Hepatic stellate cell (primary cell): Measurements from ENCODE around the gene ADCY9.
A peak's percentile ranks its signal among the peaks of the same experiment; 100 is the strongest.

Source experiments
- DNase-seq: peaks from one replicate; pipeline ENCODE4 v3.0.0; 2011; ENCODE audit warnings: low spot score

Gene ADCY9

GRCh38 chr16:4028144-4028543 is 88.1 kb downstream of the ADCY9 start:
- DNase-seq, result no peak

- no peak for DNase-seq
Measured at GRCh38 chr16:4026854-4027253, 89.4 kb downstream of the ADCY9 start.

- no peak for DNase-seq
Measured at GRCh38 chr16:4025428-4025827, 90.8 kb downstream of the ADCY9 start.

DNA sequence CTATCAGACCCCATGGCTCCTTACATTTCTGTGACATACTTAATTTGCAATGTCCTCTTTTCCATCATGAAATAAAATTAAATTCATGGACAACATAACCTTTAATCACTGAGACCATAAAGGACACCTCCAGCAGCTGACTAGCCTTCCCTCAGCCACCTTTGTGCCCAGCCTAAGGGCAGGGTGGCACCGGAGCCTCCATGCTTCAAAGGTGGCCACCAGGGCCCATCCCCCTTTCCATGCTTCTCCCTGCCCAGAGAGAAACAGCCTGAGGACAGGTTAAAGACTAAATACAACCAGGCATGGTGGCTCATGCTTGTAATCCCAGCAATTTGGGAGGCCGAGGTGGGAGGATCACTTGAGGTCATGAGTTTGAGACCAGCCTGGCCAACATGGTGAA is 94.3 kb downstream of the ADCY9 start:
- DNase-seq, result no peak

DNA sequence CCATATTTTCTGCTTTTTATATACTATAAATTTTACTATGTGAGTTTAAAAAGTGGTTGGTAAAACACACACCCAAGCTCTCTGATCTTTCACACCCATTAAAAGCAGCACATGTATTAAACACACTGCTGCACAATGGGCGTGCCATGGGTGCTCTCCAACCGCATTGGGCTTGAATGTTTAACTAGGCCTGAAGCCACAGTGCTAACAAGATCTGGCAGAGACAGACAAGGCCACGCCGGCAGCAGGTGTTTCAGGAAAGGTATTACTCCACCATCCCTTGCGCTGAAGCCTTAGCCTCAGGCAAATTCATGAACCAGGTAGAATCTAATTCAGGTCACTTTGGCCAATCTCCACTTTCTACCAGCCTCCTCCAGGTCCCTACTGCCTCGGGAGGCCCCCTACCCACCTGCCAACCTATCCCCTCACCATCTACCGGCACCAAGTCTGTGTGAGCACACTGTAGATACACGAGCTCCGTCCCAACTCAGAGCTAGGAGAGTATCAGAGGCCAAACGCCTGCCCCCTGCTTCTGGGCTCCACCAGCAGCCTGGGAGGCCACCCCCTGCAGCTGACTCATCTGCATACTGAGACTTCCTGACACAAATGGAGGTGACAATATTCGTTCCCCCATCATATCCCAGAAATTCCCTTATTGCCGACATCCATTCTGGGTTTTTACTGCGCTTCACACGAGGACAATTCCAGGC is 95.0 kb downstream of the ADCY9 start:
- DNase-seq, result no peak

DNA sequence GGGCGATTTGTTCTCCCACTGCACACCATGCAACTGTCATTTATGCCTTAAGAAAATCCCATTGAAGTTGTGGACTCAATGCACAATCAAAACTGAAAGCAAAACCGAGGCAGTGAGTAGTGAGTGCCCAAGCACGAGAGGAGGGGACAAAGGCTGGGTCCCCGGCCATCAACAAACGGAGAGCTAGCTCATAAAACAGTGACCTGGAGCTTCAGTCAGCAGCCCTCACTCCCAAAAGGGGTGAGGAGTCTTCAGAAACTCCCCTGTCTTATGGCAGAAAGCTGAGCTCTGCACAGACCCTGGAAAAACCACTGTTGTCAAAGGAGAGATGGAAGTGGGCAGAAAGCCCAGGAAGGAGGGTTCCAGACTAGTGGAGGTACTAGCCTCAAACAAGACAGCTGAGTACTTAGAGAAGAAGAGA is 96.9 kb downstream of the ADCY9 start:
- DNase-seq, result peak; percentile 78

DNA sequence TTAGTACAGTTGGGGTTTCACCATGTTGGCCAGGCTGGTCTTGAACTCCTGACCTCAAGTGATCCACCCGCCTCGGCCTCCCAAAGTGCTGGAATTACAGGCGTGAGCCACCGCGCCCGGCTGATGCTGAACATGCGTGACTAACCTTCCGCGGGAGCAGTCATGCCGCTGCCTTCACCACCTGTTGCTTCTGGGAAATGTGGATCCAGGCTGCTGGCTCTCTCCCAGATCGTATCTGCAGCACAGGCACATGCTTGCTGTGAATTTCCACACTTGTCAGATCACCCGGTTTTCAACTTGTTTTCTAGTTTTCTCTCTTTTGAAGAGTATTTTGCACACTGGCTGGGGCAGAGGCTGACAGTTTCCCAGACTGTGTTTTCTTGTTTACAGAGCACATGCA is 97.9 kb downstream of the ADCY9 start:
- peak; percentile 12 for DNase-seq

- DNase-seq, result no peak
Measured at GRCh38 chr16:4017807-4018206, 98.4 kb downstream of the ADCY9 start.

GRCh38 chr16:4016658-4017057 is 99.6 kb downstream of the ADCY9 start:
- no peak for DNase-seq

GRCh38 chr16:4016005-4016352 is 100.3 kb downstream of the ADCY9 start:
- DNase-seq, result no peak

DNA sequence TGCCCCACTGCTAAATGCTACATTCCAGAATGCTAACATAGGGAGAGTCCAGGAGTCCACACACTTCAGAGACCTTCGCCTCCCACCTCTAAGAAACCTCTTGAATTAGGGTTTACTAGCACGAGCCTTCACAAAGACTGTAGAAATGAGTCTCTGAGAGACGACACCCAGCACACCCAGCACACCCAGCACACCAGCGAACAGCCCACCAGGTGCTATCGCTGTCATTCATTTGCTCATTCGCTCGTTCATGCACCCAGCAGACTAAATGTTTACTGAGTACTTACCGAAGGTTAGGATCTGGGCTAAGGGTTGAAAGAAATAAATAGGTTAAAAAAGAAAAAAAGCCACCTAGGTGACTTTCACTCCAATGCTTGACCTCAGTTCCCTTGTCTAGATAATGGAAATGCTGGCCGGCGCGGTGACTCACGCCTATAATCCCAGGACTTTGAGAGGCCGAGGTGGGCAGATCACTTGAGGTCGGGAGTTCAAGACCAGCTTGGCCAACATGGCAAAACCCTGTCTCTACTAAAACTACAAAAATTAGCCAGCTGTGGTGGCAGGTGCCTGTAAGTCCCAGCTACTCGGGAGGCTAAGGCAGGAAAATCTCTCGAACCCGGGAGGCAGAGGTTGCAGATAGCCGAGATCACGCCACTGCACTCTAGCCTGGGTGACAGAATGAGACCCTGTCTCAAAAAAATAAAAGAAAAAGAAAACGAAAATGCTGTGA is 100.8 kb downstream of the ADCY9 start:
- DNase-seq, result no peak

DNA sequence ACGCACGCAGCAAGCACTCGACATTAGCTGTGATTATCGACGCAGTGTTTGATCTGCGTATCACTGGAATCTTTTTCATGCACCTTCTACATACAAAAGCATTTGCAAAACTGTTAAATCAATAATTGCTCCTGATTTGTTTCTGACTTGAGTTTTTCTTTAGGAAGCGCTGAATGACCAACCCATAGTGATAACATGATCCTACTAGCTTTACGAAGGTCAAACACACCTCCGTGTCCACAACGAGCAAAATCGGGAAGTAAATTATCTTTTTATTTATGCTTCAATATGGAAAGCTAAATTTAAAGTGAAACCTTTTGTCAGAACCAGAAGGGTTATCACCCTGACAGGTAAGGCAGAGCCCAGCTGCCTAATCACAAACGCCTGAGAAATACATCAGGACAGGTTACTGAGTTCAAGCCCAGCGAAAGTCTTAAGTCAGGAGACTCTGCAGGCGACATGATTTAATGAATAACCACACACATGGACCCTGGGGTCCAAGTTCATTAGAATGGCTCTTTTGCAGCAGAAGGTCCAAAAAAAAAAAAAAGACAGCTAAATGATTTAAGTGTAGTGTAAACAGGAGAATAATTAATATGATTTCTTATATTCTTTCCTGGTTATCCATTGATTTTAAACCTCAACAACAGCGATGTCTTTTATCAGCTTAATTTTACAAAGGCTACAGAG is 104.2 kb downstream of the ADCY9 start:
- DNase-seq, result no peak

DNA sequence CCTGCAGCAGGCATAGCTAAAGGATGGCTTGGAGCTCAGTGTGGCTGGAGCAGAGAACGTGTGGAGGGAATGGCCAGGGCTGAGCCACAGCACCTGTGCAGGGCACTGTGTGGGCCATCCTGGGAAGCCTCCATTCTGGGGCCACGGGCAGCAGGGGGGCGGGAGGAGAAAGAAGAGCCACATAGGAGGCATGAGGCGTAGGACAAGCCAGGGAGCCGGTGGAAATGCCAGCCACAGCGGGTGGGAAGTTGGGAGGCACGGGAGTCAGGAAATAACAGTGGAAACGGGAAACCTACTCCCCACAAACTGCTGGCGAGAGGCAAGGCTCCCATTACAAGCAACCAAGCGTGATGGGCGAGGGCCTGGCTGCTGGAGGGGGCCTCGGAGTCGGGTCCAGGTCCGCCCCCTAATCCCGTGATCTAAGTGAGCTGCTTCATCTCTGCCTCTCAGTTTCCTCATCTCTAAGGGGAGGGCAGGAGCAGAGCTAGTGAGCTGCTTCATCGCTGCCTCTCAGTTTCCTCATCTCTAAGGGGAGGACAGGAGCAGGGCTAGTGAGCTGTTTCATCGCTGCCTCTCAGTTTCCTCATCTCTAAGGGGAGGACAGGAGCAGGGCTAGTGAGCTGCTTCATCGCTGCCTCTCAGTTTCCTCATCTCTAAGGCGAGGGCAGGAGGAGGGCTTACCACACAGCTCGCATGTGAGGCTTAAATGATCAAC is 104.9 kb downstream of the ADCY9 start:
- DNase-seq, result no peak

DNA sequence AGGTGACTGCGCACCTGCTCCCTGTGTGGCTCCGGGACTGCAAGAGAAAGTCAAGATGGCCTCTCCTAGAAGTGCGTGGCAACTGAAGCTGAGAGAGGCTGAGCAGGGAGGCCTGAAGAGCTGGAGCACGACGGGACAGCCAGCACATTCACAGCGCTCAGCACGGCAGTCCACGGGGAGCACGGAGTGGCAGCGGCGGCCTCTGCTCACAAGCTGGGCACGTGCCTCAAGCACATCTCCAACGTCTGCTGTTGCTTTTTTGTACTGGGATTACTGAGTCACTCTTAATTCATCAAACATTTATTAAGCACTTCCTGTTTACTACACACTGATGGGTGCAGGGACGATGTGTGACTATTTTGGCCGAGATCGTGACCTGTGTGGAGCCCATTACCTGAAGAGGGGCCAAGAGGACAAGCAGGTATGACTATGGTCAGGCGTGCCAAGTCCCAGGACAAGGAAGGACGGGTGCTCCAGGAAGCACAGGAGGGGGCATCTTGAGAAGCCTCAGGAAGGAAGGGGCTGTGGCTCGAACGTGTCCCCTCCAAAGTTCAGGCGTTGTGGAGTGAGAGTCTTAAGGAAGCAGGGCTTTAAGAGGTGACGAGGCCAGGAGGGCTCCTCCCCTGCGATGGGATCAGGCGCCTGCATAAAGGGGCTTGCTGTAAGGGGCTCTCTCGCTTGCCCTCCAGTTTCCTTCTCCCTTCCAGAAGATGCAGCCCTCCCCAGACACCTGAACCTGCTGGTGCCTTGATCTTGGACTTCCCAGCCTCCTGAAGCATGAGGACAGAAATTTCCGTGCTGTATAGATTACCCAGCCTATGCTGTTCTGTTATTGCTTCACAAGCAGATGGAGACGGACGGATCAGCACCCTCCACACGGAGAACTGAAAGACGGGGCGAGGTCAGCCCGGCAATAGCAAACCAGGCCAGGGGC is 105.8 kb downstream of the ADCY9 start:
- no peak for DNase-seq

DNA sequence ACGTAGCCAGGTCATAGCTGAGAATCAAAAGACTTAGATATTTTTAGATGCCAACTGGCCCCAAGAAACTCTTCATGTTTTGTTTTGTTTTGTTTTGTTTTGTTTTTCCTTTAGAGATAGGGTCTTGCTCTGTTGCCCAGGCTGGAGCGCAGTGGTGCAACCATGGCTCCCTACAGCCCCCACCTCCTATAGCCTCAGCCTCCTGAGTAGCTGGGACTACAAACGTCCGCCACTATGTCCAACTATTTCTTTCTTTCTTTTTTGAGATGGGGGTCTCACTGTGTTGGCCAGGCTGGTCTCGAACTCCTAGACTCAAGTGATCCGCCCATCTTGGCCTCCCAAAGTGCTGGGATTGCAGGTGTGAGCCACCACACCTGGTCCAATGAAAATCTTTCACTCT is 107.1 kb downstream of the ADCY9 start:
- DNase-seq, result no peak

- DNase-seq, result no peak
Measured at GRCh38 chr16:4008116-4008515, 108.1 kb downstream of the ADCY9 start.

GRCh38 chr16:4006397-4006999 is 109.7 kb downstream of the ADCY9 start:
- DNase-seq, result no peak

DNA sequence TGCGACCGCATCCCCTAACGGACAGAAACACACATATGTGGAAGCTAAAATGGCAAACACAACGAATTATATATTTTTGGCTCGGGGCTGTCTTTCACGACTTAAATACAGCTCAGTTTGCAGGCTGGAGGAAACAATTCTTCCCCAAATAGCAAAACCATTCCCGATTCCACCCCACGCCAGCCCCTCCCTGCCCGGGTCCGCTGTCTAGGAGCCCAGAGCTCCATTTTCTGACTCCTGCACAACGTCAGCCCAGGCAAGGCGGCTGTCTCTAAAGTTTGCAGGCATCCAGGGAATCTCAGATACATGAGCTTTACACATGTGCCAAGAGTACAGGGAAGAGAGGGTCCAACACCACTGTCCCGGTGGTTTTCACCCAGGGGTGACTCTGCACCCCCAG is 110.5 kb downstream of the ADCY9 start:
- DNase-seq, result no peak

- DNase-seq, result no peak
Measured at GRCh38 chr16:4005281-4005680, 111.0 kb downstream of the ADCY9 start.

DNA sequence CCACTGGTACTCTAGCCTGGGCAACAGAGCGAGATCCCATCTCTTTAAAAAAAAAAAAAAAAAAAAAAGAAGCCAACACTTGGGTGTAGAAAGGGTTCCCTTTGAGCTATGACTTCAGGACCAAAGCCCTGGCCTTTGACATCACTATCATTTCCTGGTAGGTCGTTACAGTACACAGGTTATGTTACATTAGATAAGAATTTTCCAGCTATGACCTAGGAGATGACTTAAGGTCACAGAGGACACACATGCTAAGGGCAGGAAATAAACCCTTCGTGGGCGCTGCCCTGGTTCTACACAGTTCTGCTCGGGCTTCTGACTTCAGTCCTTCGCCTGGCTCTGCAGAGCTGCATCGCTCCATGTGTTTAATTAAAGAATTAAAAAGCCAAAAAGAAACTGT is 112.0 kb downstream of the ADCY9 start:
- DNase-seq, result no peak

- DNase-seq, result no peak
Measured at GRCh38 chr16:4003576-4003975, 112.7 kb downstream of the ADCY9 start.
